HG03460 (cell line): ENCODE results near the gene LHFPL4.
"Not testable (repeated sequence)": the region's sequence is repeated elsewhere in the genome, so short reads cannot be mapped to it uniquely, and the experiment has no call there.

Experiments used
- ATAC-seq: cut with Tn5 transposase; IDR thresholded peaks from one replicate; pipeline ENCODE4 v1.9.1; 2021; ENCODE audit not compliant: unreplicated experiment

LHFPL4 gene

DNA sequence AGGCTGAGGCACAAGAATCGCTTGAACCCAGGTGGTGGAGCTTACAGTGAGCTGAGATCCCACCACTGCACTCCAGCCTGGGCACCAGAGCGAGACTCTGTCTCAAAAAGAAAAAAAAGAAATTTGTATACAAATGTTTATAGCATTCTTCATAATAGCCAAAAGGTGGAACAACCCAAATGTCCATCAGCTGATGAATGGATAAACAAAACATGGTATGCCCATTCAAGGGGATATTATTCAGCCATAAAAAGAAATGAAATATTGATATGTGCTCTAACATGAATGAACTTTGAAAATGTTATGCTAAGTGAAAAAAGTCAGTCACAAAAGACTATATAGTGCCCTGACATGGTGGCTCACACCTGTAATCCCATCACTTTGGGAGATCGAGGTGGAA lies 11.4 kb downstream of the LHFPL4 start:
- ATAC-seq = no peak

- ATAC-seq = no peak
Observed at GRCh38 chr3:9536212-9536611, 17.4 kb downstream of the LHFPL4 start.

DNA sequence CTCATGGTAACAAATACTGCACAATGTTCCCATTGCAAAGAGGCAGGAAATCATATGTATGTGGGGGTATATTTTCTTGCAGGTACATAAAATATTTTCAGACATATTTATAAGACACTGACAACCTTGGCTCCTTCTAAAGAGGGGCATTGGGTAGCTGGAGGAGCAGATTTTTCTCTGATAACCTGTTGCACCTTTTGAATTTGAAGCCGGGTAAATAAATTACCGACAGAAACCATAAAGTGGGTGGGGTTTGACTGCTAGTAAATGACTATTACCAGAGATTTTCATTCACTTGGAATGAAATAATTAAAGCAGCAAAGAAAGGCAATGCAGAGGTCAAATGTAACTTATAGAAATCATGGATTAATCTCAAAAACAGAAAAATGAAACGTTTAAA lies 19.2 kb downstream of the LHFPL4 start:
- ATAC-seq = no peak

- no peak for ATAC-seq
Observed at GRCh38 chr3:9525078-9525477, 28.5 kb downstream of the LHFPL4 start.

- no peak for ATAC-seq
Observed at GRCh38 chr3:9514956-9515355, 38.7 kb downstream of the LHFPL4 start.

GRCh38 chr3:9514306-9514705 lies 39.3 kb downstream of the LHFPL4 start:
- ATAC-seq = no peak

- ATAC-seq = no peak
Observed at GRCh38 chr3:9512456-9513045, 41.1 kb downstream of the LHFPL4 start.

DNA sequence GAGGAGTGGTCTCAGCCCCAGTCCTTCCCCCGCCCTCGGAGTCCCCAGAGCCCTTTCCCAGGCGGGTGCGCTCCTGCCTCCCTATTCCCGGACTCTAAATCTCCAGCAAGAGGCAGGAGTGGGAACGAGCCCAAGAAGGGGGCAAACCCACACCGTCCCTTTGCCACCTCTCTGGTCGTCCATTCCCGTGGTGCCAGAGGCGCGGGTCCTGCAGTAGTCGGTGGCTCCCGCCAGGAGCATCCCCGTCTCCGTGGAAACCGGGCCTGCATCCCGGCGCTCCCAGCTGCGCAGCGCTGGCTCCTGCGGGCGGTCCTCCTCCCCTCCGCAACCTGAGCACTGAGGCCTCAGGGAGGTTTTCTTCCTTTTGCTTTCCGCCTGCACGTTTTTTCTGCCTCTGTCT lies 44.8 kb downstream of the LHFPL4 start:
- ATAC-seq = no peak

DNA sequence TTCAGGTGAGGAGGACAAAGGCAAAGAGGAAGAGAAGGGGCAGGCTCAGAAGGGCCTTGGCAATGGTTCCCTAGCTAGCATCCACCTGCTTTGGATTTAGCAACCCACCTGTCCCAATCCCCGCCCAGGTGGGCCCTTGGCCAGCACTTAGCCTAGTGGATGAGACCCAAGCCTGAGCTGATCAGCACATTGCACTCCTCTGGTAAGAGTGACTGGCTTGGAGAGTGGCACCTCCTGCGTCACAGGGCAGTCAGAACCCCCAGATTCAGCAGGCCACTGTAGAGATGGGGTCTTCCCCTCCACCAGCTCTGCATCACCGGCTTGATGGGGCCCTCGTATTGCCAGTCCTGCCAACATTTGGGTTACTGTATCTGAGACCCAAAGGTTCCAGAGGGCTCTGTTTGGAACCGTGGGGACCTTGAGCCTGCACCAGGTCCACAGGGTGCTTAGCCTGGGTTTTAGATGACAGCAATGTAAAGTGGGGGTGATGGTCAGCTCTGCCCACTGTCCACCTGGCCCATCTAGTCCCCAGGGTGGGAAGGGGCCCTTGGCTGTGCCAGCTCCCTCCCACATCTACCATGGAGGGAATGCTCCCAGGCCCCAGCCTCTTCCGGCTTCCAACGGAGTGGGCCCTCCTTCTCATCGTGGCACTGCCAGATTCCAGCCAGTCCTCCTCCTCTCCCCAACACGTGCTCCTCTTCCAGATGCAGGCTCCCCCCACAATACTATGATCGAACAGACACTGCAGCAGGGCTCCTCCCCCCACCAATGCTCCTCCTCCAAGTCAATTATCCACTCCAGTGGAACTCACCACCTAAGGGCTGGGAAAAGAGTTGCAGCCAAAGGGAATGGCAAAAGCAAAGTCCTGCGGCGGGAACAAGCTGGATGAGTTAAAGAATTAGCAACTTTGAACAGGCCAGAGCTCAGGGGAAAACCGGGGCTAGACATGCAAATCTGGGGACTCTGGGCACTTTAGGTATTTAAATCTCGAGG lies 45.7 kb downstream of the LHFPL4 start:
- ATAC-seq = no peak

GRCh38 chr3:9503283-9503682 lies 50.3 kb downstream of the LHFPL4 start:
- ATAC-seq = no peak

GRCh38 chr3:9501226-9501625 lies 52.4 kb downstream of the LHFPL4 start:
- no peak for ATAC-seq

DNA sequence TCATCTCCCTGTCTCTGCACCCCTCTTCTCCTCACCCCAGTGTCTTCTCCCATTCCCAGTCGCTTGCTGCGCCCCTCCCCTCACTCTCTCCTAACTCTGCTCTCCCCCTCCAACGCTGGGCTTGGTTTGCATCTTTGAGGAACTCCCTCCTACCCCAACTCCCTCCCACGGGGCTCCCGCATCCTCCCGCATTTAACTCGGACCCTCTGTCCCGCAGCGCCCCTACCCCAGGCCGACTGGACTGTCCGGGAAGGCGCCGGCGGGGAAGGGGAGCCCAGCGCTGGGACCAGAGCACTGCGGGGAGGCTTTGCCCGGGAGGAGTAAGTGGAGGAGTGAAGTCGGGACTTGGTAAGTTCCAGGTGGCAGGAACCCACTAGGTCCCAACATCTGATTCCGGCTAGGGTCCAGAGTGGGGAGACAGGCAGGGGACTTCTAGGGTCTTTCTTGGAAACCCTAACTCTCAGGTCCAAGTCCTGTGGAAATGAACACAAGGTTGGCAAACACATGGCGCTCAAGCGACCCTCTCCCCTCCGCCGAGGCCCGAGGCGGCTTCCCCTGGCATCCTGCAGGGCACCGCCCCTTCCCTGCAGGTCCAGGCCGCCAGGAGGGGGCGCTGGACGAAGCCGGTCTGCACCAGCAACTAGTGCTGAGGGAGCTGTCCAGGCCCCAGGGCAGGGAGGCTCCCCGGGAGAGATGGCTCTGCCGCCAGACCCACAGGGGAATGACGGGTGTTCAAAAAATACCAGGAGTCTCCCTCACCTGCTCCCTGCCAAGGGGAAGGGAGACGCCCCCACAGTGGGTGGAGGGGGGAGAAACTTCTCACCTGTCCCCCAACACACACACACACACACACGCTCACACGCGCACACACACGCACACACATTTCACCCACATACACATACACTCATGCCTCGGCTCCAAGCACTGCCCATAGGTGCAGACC lies 53.2 kb downstream of the LHFPL4 start:
- ATAC-seq = peak; percentile 52

DNA sequence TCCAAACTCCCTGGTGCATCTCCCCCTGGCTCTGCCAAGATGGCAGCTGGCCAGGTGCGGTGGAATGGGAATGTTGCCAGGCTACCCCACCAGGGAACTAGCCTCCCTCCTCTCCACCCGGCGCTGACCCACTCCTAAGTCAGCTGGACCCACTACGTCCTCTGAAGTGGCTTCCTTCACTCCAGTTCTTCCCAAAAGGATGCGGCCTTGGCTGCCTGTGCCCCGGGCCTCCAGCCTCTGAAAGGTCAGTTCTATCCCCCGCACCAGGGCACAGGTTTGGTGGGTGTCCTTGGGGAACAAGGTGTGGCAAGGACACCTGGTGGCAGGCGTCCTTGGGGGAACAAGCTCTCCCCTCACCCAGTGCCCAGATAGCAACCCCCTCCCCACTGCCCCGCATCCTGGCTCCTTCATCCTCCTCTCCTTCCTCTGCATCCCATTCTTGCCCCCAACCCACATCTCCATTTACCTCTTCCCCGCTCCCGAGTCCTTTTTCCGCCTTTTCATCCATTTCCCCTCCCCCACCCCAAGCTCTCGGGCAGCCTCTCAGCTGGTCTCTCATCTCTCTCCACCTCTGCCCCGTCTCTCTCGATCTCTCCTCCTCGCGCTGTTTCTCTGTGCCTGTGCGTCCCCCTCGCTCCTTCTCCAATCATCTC lies 54.0 kb downstream of the LHFPL4 start:
- no peak for ATAC-seq

DNA sequence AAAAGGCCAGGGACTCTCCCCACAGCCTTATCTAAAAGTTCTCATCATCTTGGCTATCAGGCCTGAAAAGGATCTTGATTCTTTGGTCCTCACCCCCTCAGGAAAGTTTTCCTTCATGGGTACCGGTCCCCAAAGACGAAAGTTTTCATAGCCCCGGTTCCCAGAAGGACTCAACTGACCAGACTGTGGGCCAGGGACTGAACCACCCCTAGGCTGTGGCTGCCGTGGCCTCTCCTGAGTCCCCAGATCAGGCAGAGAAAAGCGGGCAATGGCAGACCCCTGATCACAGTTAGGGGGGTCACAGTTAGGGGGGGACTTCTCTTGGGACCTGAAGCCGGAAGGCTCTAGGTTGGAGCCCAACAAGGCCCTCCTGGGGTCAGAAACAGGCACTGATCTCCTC lies 54.8 kb downstream of the LHFPL4 start:
- no peak for ATAC-seq

DNA sequence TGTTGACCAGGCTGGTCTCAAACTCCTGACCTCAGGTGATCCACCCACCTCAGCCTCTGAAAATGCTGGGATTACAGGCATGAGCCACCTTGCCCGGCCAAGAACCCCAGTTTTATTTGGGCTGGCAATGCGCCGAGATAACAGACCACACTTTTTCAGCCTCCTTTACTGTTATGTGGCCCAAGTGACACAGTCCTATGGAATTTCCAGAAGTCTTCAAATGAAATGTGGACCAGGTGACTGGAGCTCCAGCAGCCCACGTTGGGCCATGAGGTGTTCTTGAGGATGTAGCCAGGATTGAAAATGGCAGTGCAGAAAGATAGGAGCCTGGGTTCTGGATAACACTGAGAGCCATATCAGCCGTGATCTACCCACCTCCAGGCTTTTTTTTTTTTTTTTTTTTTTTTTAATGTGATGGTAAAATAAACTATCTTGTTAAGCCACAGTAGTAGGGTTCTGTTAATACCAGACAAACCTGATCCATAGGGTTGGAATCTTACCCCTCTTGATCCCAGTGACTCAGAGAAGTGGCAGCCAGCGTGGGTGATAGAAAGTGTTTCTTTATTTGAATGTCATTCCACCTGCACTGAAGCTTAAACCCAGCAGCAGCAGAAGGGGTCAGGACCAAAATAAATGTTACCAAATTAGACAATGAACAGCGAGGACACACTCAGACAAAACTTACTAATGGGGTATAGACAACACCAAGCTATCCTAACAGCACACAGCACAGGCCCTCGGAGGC lies 55.6 kb downstream of the LHFPL4 start:
- no peak for ATAC-seq

DNA sequence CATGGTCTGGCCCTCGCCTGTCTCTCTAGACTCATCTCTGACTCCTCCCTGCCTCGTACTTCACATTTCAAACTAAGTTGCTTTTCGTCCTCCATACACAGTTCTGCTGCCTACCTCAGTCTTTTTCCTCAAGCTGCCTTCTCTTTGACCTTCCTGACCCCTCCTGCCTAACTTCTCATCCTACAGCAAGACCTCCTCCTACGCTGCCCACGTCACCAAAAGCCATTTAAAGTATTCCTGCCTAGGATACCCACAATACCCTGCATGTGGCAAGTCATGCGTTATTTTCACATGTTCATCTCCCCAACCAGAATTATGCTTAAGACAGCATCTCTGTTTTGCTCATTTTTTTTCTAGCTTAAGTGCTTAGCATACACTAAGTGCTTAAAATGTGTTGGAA lies 56.7 kb downstream of the LHFPL4 start:
- ATAC-seq = no peak

GRCh38 chr3:9494036-9494435 lies 59.6 kb downstream of the LHFPL4 start:
- not testable (repeated sequence) for ATAC-seq

- ATAC-seq = no peak
Observed at GRCh38 chr3:9491506-9491905, 62.1 kb downstream of the LHFPL4 start.

GRCh38 chr3:9485248-9485647 lies 68.4 kb downstream of the LHFPL4 start:
- no peak for ATAC-seq

- ATAC-seq = no peak
Observed at GRCh38 chr3:9480265-9480664, 73.4 kb downstream of the LHFPL4 start.
